OCI-LY1 (cell line): ENCODE results near the gene LIMK2.

Experiments used
- H2AFZ ChIP-seq: fragments of 200-600 bp; sonication (generic), shearing (Covaris generic); 2 replicates; pipeline ENCODE4 v1.6.0; 2014; ENCODE audit warnings: antibody characterized with exemption, mild to moderate bottlenecking, low read length
- H3F3A ChIP-seq: fragments of 200-600 bp; sonication (generic), shearing (Covaris generic); 2 replicates; pipeline ENCODE4 v1.6.0; 2014; ENCODE audit warnings: mild to moderate bottlenecking, antibody characterized with exemption, low read length, moderate library complexity; ENCODE audit not compliant: insufficient read depth
- H3K27ac ChIP-seq: fragments of 200-600 bp; sonication (generic); 2 replicates; pipeline ENCODE4 v1.5.1; 2014; ENCODE audit warnings: low read length, mixed run types, mild to moderate bottlenecking, low read depth; ENCODE audit not compliant: poor library complexity, severe bottlenecking
- H3K27me3 ChIP-seq: fragments of 200-600 bp; sonication (generic); 2 replicates; pipeline ENCODE4 v1.6.0; 2014; ENCODE audit warnings: antibody characterized with exemption, mild to moderate bottlenecking, low read length, moderate library complexity; ENCODE audit not compliant: insufficient read depth
- H3K36me3 ChIP-seq: fragments of 200-600 bp; sonication (generic); 2 replicates; pipeline ENCODE4 v1.6.1; 2014; ENCODE audit warnings: mild to moderate bottlenecking, antibody characterized with exemption, low read length, moderate library complexity, mixed read lengths; ENCODE audit not compliant: insufficient read depth
- H3K4me1 ChIP-seq: fragments of 200-600 bp; sonication (generic); 2 replicates; pipeline ENCODE4 v1.5.1; 2014; ENCODE audit warnings: mild to moderate bottlenecking, low read length, moderate library complexity; ENCODE audit not compliant: insufficient read depth, severe bottlenecking
- H3K4me2 ChIP-seq: fragments of 200-600 bp; sonication (generic), shearing (Covaris generic); 2 replicates; pipeline ENCODE4 v1.6.1; 2014; ENCODE audit warnings: low read length
- H3K4me3 ChIP-seq: fragments of 200-600 bp; sonication (generic); 2 replicates; pipeline ENCODE4 v1.5.1; 2014; ENCODE audit warnings: low read length, low read depth, mild to moderate bottlenecking, mixed read lengths; ENCODE audit not compliant: poor library complexity, severe bottlenecking
- H3K79me2 ChIP-seq: fragments of 200-600 bp; shearing (Covaris generic); 2 replicates; pipeline ENCODE4 v1.6.1; 2016; ENCODE audit warnings: mixed run types, low read length, mixed read lengths; ENCODE audit not compliant: insufficient read depth
- H3K9ac ChIP-seq: fragments of 200-600 bp; sonication (generic), shearing (Covaris generic); 2 replicates; pipeline ENCODE4 v1.6.1; 2014; ENCODE audit warnings: mild to moderate bottlenecking, low read length, mixed read lengths
- H3K9me2 ChIP-seq: fragments of 200-600 bp; sonication (generic), shearing (Covaris generic); 2 replicates; pipeline ENCODE4 v1.6.1; 2014; ENCODE audit warnings: low read depth, mild to moderate bottlenecking, low read length, mixed read lengths
- H3K9me3 ChIP-seq: fragments of 200-600 bp; shearing (Covaris generic); 2 replicates; pipeline ENCODE4 v1.6.1; 2014; ENCODE audit warnings: low read length, mixed read lengths
- H4K20me1 ChIP-seq: fragments of 200-600 bp; sonication (generic), shearing (Covaris generic); 2 replicates; pipeline ENCODE4 v1.6.0; 2016; ENCODE audit warnings: mild to moderate bottlenecking, low read length; ENCODE audit not compliant: insufficient read depth
- CTCF ChIP-seq: fragments of 200-600 bp; sonication (generic), shearing (Covaris generic); IDR thresholded peaks from 2 replicates; pipeline ENCODE4 v1.5.1; 2017; ENCODE audit warnings: mild to moderate bottlenecking, antibody characterized with exemption, low read length, moderate library complexity, mixed read lengths
- EZH2 ChIP-seq: fragments of 200-600 bp; sonication (generic), shearing (Covaris generic); IDR thresholded peaks from 2 replicates; pipeline ENCODE4 v1.8.0; 2017; ENCODE audit warnings: borderline replicate concordance, mixed run types, mild to moderate bottlenecking, antibody characterized with exemption, low read length, moderate library complexity, mixed read lengths

Gene LIMK2

GRCh38 chr22:31271026-31271425, 58.9 kb downstream of the LIMK2 start:
- Histone ChIP-seq H3K27me3 (no peaks in the 10 kb centered on the region), H3K79me2 (no peaks in the 10 kb centered on the region), H3K4me2 (no peak overlapping the region), H4K20me1 (no peaks in the 10 kb centered on the region), H3K9me3 (no peaks in the 10 kb centered on the region), H3F3A (no peaks in the 10 kb centered on the region), H3K27ac (no peak overlapping the region), H3K9me2 (no peaks in the 10 kb centered on the region), H2AFZ (no peak overlapping the region), H3K36me3 (peaks cover 51% of the 10 kb centered on the region), H3K4me1 (no peaks in the 10 kb centered on the region), H3K9ac (no peak overlapping the region), H3K4me3 (no peak overlapping the region)
- TF ChIP-seq CTCF (no peak), EZH2 (no peak)

- Histone ChIP-seq H3K27ac (no peak overlapping the region), H3K27me3 (no peaks in the 10 kb centered on the region), H3K79me2 (no peaks in the 10 kb centered on the region), H3K4me1 (no peaks in the 10 kb centered on the region), H4K20me1 (no peaks in the 10 kb centered on the region), H3K36me3 (peaks cover 53% of the 10 kb centered on the region), H3K4me2 (no peak overlapping the region), H3K9me3 (no peaks in the 10 kb centered on the region), H3K9ac (no peak overlapping the region), H2AFZ (no peak overlapping the region), H3K9me2 (no peaks in the 10 kb centered on the region), H3F3A (no peaks in the 10 kb centered on the region), H3K4me3 (no peak overlapping the region)
- no peak for TF ChIP-seq EZH2
- no peak for TF ChIP-seq CTCF
Measured at GRCh38 chr22:31271485-31271884, 59.4 kb downstream of the LIMK2 start.

DNA sequence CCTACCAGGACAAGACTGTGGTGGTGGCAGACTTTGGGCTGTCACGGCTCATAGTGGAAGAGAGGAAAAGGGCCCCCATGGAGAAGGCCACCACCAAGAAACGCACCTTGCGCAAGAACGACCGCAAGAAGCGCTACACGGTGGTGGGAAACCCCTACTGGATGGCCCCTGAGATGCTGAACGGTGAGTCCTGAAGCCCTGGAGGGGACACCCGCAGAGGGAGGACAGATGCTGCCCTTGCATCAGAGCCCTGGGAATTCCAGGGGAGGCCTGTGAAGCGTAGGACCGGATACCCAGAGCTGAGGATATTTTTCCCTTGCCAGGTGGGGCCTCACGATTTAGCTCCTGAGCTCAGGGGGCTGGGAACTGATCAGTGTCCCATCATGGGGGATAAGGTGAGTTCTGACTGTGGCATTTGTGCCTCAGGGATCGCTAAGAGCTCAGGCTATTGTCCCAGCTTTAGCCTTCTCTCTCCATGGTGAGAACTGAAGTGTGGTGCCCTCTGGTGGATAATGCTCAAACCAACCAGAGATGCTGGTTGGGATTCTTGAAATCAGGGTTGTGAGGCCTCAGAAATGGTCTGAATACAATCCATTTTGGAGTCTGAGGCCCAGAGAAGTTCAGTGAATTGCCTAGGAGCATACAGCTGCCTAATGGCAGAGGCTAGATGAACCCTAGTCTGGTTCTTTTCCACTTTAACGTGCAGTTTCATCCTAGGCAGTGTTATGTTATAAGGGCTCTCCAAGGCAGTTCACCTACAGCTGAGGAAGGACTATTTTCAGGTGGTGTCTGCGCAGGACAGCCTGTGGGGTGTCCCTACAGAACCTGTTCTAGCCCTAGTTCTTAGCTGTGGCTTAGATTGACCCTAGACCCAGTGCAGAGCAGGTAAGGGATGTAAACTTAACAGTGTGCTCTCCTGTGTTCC, 60.7 kb downstream of the LIMK2 start:
- H3K27ac ChIP-seq, result no peak overlapping the region
- no peak overlapping the region for H3K9ac ChIP-seq
- H3F3A ChIP-seq, result no peaks in the 10 kb centered on the region
- no peak overlapping the region for H2AFZ ChIP-seq
- no peaks in the 10 kb centered on the region for H3K27me3 ChIP-seq
- TF ChIP-seq EZH2 (no peak), CTCF (peak; percentile 78)
- no peaks in the 10 kb centered on the region for H3K4me1 ChIP-seq
- no peak overlapping the region for H3K4me2 ChIP-seq
- H3K79me2 ChIP-seq, result no peaks in the 10 kb centered on the region
- no peaks in the 10 kb centered on the region for H3K9me3 ChIP-seq
- H3K4me3 ChIP-seq, result no peak overlapping the region
- no peaks in the 10 kb centered on the region for H4K20me1 ChIP-seq
- H3K36me3 ChIP-seq, result peaks cover 53% of the 10 kb centered on the region
- no peaks in the 10 kb centered on the region for H3K9me2 ChIP-seq
